Loucy (cell line): ENCODE data around the gene NEUROD4.

Experiments used
- CTCF ChIP-seq: fragments of 200-600 bp; sonication (generic); conservative IDR thresholded peaks from 2 replicates; pipeline ENCODE4 v1.5.1; 2014; ENCODE audit warnings: mild to moderate bottlenecking, antibody characterized with exemption, low read length
- EZH2phosphoT487 ChIP-seq: fragments of 200-600 bp; IDR thresholded peaks from 2 replicates; pipeline ENCODE4 v1.6.1; 2018; ENCODE audit warnings: antibody characterized with exemption, mild to moderate bottlenecking, moderate library complexity, borderline replicate concordance

- no peak for TF ChIP-seq CTCF
- TF ChIP-seq EZH2phosphoT487, result no peak
Observed at GRCh38 chr12:55063291-55063690, 43.5 kb downstream of the NEUROD4 start.
